Ovary (tissue), 9 donors: ENCODE results near the gene MAVS. TPM values are rescaled to one million over a fixed set of nuclear protein-coding genes. Genes with fewer than 3 reads are reported as not detected.

ENCODE experiments used
- DNase-seq, 5 donors: peaks; one replicate each; pipeline ENCODE4 v3.0.0-alpha.2; 2019 to 2020
- H3K27ac ChIP-seq, 2 donors: fragments of 200-600 bp; one replicate each; pipeline versions ENCODE4 v1.5.1 to v1.8.0; 2019 to 2022
- H3K27me3 ChIP-seq: fragments of 200-600 bp; one replicate; pipeline ENCODE4 v1.8.0; 2022
- H3K36me3 ChIP-seq: fragments of 200-600 bp; sonication (generic); one replicate; pipeline ENCODE4 v1.5.1; 2019
- H3K4me1 ChIP-seq: one replicate; pipeline ENCODE4 v1.8.1; 2013; ENCODE audit warnings: mild to moderate bottlenecking, moderate library complexity; ENCODE audit not compliant: insufficient read depth
- H3K4me3 ChIP-seq: fragments of 200-600 bp; sonication (generic); one replicate; pipeline ENCODE4 v1.5.1; 2017
- H3K9me3 ChIP-seq, 2 donors: fragments of 200-600 bp in 1 of 2; sonication (generic) in 1 of 2; one replicate each; pipeline versions ENCODE4 v1.5.1 to v1.8.1; 2013 to 2019; ENCODE audit warnings: mild to moderate bottlenecking in 1 of 2, moderate library complexity in 1 of 2
- CTCF ChIP-seq, 3 donors: fragments of 450-650 bp in 2 of 3; fragments of 200-600 bp in 1 of 3; IDR thresholded peaks; one replicate each; pipeline versions ENCODE4 v1.5.1 to v1.8.0; 2016 to 2022; ENCODE audit warnings: antibody characterized with exemption in 3 of 3, mild to moderate bottlenecking in 1 of 3
- EP300 ChIP-seq: sonication (generic); formaldehyde crosslinking; IDR thresholded peaks from one replicate; pipeline ENCODE4 v1.6.1; 2017; ENCODE audit warnings: antibody characterized with exemption
- POLR2A ChIP-seq: fragments of 450-650 bp; IDR thresholded peaks from one replicate; pipeline ENCODE4 v1.6.1; 2017; ENCODE audit warnings: antibody characterized with exemption, mild to moderate bottlenecking, moderate library complexity
- WGBS, 3 donors: extraction: QIAGEN DNeasy Blood & Tissue Kit in 1 of 3; methylation state at CpG; one replicate each; pipeline versions ENCODE4 v1.1.5 to v1.1.7; 2013 to 2017; 5-methylcytosine and 5-hydroxymethylcytosine counted together
- intact Hi-C, 4 donors: fragments of 100-400 bp; cut with DNase I; formaldehyde crosslinking; loops; one replicate each; pipeline versions ENCODE4 v1.11.0 to v1.15.1; 2022 to 2023
- microRNA counts: library from miRNA; unstranded; fragments of <30 nt; microRNA quantifications from one replicate; lab custom pipeline; 2016
- microRNA-seq, 3 donors: library from miRNA; unstranded; fragments of <30 nt; microRNA quantifications; one replicate each; pipeline versions ENCODE4 to v1.2.0, GENCODE V29; 2019 to 2020
- polyA plus RNA-seq, 2 donors: library from polyadenylated mRNA; stranded (reverse); fragments of 200-250 nt in 1 of 2; fragments of 350-450 nt in 1 of 2; fragmentation: Illumina TruSeq in 1 of 2; extraction: RNeasy Lipid Tissue Mini Kit (QIAGEN cat#74804) in 1 of 2; gene quantifications; one replicate each; pipeline ENCODE4 v1.2.3, GENCODE V29; 2013 to 2014
- small RNA-seq: library from RNA; depleted of rRNA; stranded (forward); fragments of <200 nt; gene quantifications from one replicate; pipeline ENCODE3, GENCODE V24; 2016
- total RNA-seq, 7 donors: library from RNA; depleted of rRNA in 2 of 7; stranded (reverse); fragments of >200 nt in 2 of 7; fragmentation: NEBNext Ultra II Directional in 3 of 7; extraction: Animal tissue kit (Norgen Biotek cat#: 25700) in 3 of 7; gene quantifications; one replicate each; pipeline versions ENCODE4 v1.1.0 to v1.2.4, GENCODE V29; 2016 to 2023
- donor health status: DM: no; HTN: no; CAD: no; lungs with moderate emphysema.
- donor health status: DM: no; HTN: no; CAD: no.
- donor health status: Bipolar disorder and iron deficiency.
- donor health status: DM: yes; HTN: yes; CAD: no.
- donor health status: DM: no; HTN: no; CAD: no.
- donor health status: DM: yes; HTN: yes; CAD: no.

Gene MAVS
- total and polyA plus RNA-seq, 9 donors, result 14.2 to 50.5 (median 34.5) TPM

GRCh38 chr20:3924304-3925112, 77.9 kb downstream of the MAVS start:
- H3K9me3 ChIP-seq, result no peaks in the 10 kb centered on the region
- TF ChIP-seq POLR2A, result no peak
- TF ChIP-seq CTCF (IDR thresholded peaks at IDR 0.05), result no peak
- no peak for TF ChIP-seq EP300
- no peak overlapping the region for H3K27ac ChIP-seq
- H3K36me3 ChIP-seq, result no peaks in the 10 kb centered on the region
- intact Hi-C loops, result no loop called here
- H3K27me3 ChIP-seq, result no peaks in the 10 kb centered on the region
- no peak overlapping the region for H3K4me3 ChIP-seq
- peaks cover 6% of the 10 kb centered on the region for H3K4me1 ChIP-seq
- WGBS, 3 donors, result 67 to 70% (median 70%) methylated on average over 13 of the region's 13 CpGs
- peak in 3 of 5 donors; percentile 28 to 59 (median 50) for DNase-seq

DNA sequence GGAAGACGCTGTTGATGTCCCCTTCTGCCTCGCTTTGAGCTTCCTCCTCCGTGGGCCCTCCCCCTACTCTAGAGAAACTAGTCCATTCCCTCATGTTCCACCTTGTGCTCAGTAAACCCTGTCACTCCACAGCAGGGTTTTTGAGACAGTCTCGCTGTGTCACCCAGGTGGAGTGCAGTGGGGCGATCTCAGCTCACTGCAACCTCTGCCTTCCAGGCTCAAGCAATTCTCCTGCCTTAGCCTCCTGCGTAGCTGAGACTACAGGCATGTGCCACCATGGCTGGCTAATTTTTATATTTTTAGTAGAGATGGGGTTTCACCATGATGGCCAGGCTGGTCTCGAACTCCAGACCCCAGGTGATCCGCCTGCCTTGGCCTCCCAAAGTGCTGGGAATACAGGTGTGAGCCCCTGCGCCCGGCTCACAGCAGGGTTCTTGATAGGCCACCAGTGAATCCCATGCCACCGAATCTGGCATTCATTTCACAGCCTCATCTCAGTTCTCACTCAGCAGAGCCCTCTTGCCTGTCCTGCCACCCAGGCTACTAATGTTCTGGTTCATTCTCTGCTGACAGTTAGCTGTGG, 78.6 kb downstream of the MAVS start:
- peaks cover 6% of the 10 kb centered on the region for H3K4me1 ChIP-seq
- no peaks in the 10 kb centered on the region for H3K27me3 ChIP-seq
- H3K36me3 ChIP-seq, result no peaks in the 10 kb centered on the region
- H3K4me3 ChIP-seq, result no peak overlapping the region
- 94 to 95% (median 94%) methylated on average over 11 of the region's 11 CpGs for WGBS, 3 donors
- no peak for DNase-seq
- intact Hi-C loops, result no loop called here
- H3K9me3 ChIP-seq, result no peaks in the 10 kb centered on the region
- no peak overlapping the region for H3K27ac ChIP-seq
- no peak for TF ChIP-seq CTCF (IDR thresholded peaks at IDR 0.05)
- TF ChIP-seq POLR2A, result no peak
- TF ChIP-seq EP300, result no peak

MicroRNAs within 50 kb of the gene (microRNA counts, 767-probe panel; counts per million panel counts)
- 530 counts per million, percentile 78 among the panel's probes with 10 or more counts for microRNA hsa-miR-103a-3p (lab: Ali Mortazavi, UCI)

Small RNA genes within 50 kb of the gene (microRNA-seq; reads per million reads assigned to microRNA genes)
- gene MIR103A2 (0 reads per million in 3 donors), gene MIR103B2 (0 reads per million in 3 donors)

Small RNA genes within 50 kb of the gene (small RNA-seq; reads per million reads assigned to genes)
- gene MIR103A2, result not detected

Other genes with a start within 250 kb of the MAVS start
- gene GFRA4, start 183.4 kb upstream of the MAVS start, total RNA-seq, result not detected
- gene GFRA4, start 183.4 kb upstream of the MAVS start, polyA plus RNA-seq, result under 1 TPM in 1 of 2 donors, not detected in 1; 0.22 TPM
- gene ADAM33, start 164.8 kb upstream of the MAVS start, total RNA-seq, result 10 to 100 TPM; 12.4 to 68.1 (median 26.1) TPM
- 10 to 100 TPM; 23.3 to 34.1 TPM for gene ADAM33, start 164.8 kb upstream of the MAVS start, polyA plus RNA-seq
- 1 to 10 TPM in 5 of 7 donors, under 1 TPM in 2; 0.48 to 9.1 (median 1.7) TPM for gene SIGLEC1, start 134.2 kb upstream of the MAVS start, total RNA-seq
- 10 to 100 TPM in 1 of 2 donors, 1 to 10 TPM in 1; 3.3 to 11.5 TPM for gene SIGLEC1, start 134.2 kb upstream of the MAVS start, polyA plus RNA-seq
- 10 to 100 TPM in 3 of 7 donors, 1 to 10 TPM in 4; 5.9 to 22.8 (median 7.4) TPM for gene HSPA12B, start 114.1 kb upstream of the MAVS start, total RNA-seq
- 10 to 100 TPM in 1 of 2 donors, 1 to 10 TPM in 1; 4.6 to 14.3 TPM for gene HSPA12B, start 114.1 kb upstream of the MAVS start, polyA plus RNA-seq
- 100 to 1,000 TPM in 1 of 7 donors, 10 to 100 TPM in 6; 24.6 to 124 (median 69.1) TPM for gene ADISSP, start 79.1 kb upstream of the MAVS start, total RNA-seq
- 100 to 1,000 TPM in 1 of 2 donors, 10 to 100 TPM in 1; 11.5 to 103 TPM for gene ADISSP, start 79.1 kb upstream of the MAVS start, polyA plus RNA-seq
- gene SPEF1, start 65.4 kb upstream of the MAVS start, total RNA-seq, result 10 to 100 TPM in 1 of 7 donors, 1 to 10 TPM in 2, under 1 TPM in 2, not detected in 2; 0.43 to 27.9 (median 1.4) TPM
- gene SPEF1, start 65.4 kb upstream of the MAVS start, polyA plus RNA-seq, result under 1 TPM in 1 of 2 donors, not detected in 1; 0.54 TPM
- 100 to 1,000 TPM in 2 of 7 donors, 10 to 100 TPM in 5; 43.8 to 119 (median 97.8) TPM for gene CENPB, start 60.1 kb upstream of the MAVS start, total RNA-seq
- gene CENPB, start 60.1 kb upstream of the MAVS start, polyA plus RNA-seq, result 10 to 100 TPM; 15.4 to 67.1 TPM
- 10 to 100 TPM; 19.1 to 47.8 (median 35.6) TPM for gene CDC25B, start 50.5 kb upstream of the MAVS start, total RNA-seq
- gene CDC25B, start 50.5 kb upstream of the MAVS start, polyA plus RNA-seq, result 10 to 100 TPM; 17.9 to 29.0 TPM
- 10 to 100 TPM in 5 of 7 donors, 1 to 10 TPM in 2; 6.8 to 15.3 (median 12.0) TPM for gene AP5S1, start 26.3 kb upstream of the MAVS start, total RNA-seq
- 1 to 10 TPM; 2.9 to 6.8 TPM for gene AP5S1, start 26.3 kb upstream of the MAVS start, polyA plus RNA-seq
- 10 to 100 TPM; 22.2 to 34.9 (median 33.9) TPM for gene PANK2, start 42.6 kb downstream of the MAVS start, total RNA-seq
- 10 to 100 TPM; 20.0 to 39.5 TPM for gene PANK2, start 42.6 kb downstream of the MAVS start, polyA plus RNA-seq
- 10 to 100 TPM in 6 of 7 donors, 1 to 10 TPM in 1; 7.6 to 30.5 (median 17.1) TPM for gene RNF24, start 168.7 kb downstream of the MAVS start, total RNA-seq
- gene RNF24, start 168.7 kb downstream of the MAVS start, polyA plus RNA-seq, result 10 to 100 TPM in 1 of 2 donors, 1 to 10 TPM in 1; 3.9 to 14.0 TPM